ENCODE measurements around the gene PAX7.

GRCh38 chr1:18662286-18662639 is 31.6 kb downstream of the PAX7 start:
- no peak for TF ChIP-seq CTCF (IDR thresholded peaks at IDR 0.05)
- no peak for TF ChIP-seq POLR2A (IDR thresholded peaks at IDR 0.05)
- TF ChIP-seq EP300 (IDR thresholded peaks at IDR 0.05), result no peak
